ENCODE data around the gene VSIG10. TPM values are rescaled to one million over a fixed set of nuclear protein-coding genes. Genes with fewer than 3 reads are reported as not detected.

Gene VSIG10
- total RNA-seq, 1 donor from 2014 or later, result 45.1 TPM

DNA sequence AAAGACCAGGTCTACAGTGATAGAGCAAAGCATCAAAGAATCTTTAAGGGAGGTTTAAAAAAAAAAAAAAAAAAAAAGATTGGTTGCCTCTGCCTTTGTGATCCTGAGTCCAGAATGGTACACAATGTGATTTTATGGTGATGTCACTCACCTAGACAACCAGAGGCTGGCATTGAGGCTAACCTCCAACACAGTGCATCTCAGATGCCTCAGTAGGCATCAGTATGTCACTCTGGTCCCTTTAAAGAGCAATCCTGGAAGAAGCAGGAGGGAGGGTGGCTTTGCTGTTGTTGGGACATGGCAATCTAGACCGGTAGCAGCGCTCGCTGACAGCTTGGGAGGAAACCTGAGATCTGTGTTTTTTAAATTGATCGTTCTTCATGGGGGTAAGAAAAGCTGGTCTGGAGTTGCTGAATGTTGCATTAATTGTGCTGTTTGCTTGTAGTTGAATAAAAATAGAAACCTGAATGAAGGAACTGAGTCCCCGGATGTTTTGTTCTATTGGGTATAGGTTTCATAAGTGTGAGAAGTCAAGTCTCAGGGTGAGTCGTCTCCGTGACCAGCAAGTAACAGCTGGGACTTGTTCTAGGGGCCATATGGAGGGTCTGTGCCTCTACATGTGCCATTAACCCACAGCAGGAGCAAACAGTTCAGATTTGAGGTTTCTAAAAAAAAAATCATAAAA, 41.4 kb upstream of the VSIG10 start:
- DNase-seq (ENCODE audit: extremely low spot score, unreplicated experiment), result no peak
- H3K27ac Mint-ChIP-seq, result no peak overlapping the region
- no peak for TF ChIP-seq CTCF (conservative IDR thresholded peaks at IDR 0.05)
- no peak overlapping the region for H3K4me3 Mint-ChIP-seq
- H3K4me1 Mint-ChIP-seq (ENCODE audit: unreplicated experiment), result no peaks in the 10 kb centered on the region
- H3K36me3 Mint-ChIP-seq, result peaks cover 41% of the 10 kb centered on the region
- H3K27me3 Mint-ChIP-seq, result no peaks in the 10 kb centered on the region
- no peaks in the 10 kb centered on the region for H3K9me3 Mint-ChIP-seq

DNA sequence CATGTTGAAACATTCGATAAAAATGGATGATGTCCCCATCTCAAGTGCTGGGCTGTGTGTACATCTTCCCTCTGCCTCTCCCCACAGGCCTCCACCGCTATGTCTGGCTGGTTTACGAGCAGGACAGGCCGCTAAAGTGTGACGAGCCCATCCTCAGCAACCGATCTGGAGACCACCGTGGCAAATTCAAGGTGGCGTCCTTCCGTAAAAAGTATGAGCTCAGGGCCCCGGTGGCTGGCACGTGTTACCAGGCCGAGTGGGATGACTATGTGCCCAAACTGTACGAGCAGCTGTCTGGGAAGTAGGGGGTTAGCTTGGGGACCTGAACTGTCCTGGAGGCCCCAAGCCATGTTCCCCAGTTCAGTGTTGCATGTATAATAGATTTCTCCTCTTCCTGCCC, 40.7 kb upstream of the VSIG10 start:
- no peak for TF ChIP-seq CTCF (conservative IDR thresholded peaks at IDR 0.05)
- Mint-ChIP-seq H3K9me3 (no peaks in the 10 kb centered on the region), H3K36me3 (peaks cover 48% of the 10 kb centered on the region), H3K27ac (no peak overlapping the region), H3K4me3 (no peak overlapping the region), H3K27me3 (no peaks in the 10 kb centered on the region), H3K4me1 (ENCODE audit: unreplicated experiment) (peaks cover 3% of the 10 kb centered on the region)
- no peak for DNase-seq (ENCODE audit: extremely low spot score, unreplicated experiment)

- TF ChIP-seq CTCF (conservative IDR thresholded peaks at IDR 0.05), result no peak
- H3K27ac Mint-ChIP-seq, result no peak overlapping the region
- no peak for DNase-seq (ENCODE audit: extremely low spot score, unreplicated experiment)
- H3K4me3 Mint-ChIP-seq, result no peak overlapping the region
- H3K9me3 Mint-ChIP-seq, result no peaks in the 10 kb centered on the region
- peaks cover 43% of the 10 kb centered on the region for H3K36me3 Mint-ChIP-seq
- H3K4me1 Mint-ChIP-seq (ENCODE audit: unreplicated experiment), result peaks cover 17% of the 10 kb centered on the region
- H3K27me3 Mint-ChIP-seq, result no peaks in the 10 kb centered on the region
These were observed 37.0 kb upstream of the VSIG10 start for GRCh38 chr12:118140825-118141224.

GRCh38 chr12:118137148-118137678, 33.4 kb upstream of the VSIG10 start:
- H3K36me3 Mint-ChIP-seq, result peaks cover 22% of the 10 kb centered on the region
- no peak for DNase-seq (ENCODE audit: extremely low spot score, unreplicated experiment)
- H3K27me3 Mint-ChIP-seq, result no peaks in the 10 kb centered on the region
- H3K27ac Mint-ChIP-seq, result peak overlapping the region; percentile 70
- peaks cover 23% of the 10 kb centered on the region for H3K4me1 Mint-ChIP-seq (ENCODE audit: unreplicated experiment)
- TF ChIP-seq CTCF (conservative IDR thresholded peaks at IDR 0.05), result no peak
- no peaks in the 10 kb centered on the region for H3K9me3 Mint-ChIP-seq
- peak overlapping the region; percentile 90 for H3K4me3 Mint-ChIP-seq

- H3K27me3 Mint-ChIP-seq, result no peaks in the 10 kb centered on the region
- DNase-seq (ENCODE audit: extremely low spot score, unreplicated experiment), result no peak
- TF ChIP-seq CTCF (conservative IDR thresholded peaks at IDR 0.05), result no peak
- peak overlapping the region; percentile 90 for H3K4me3 Mint-ChIP-seq
- H3K27ac Mint-ChIP-seq, result peak overlapping the region; percentile 70
- peaks cover 29% of the 10 kb centered on the region for H3K4me1 Mint-ChIP-seq (ENCODE audit: unreplicated experiment)
- H3K36me3 Mint-ChIP-seq, result peaks cover 23% of the 10 kb centered on the region
- no peaks in the 10 kb centered on the region for H3K9me3 Mint-ChIP-seq
These were observed 32.8 kb upstream of the VSIG10 start for GRCh38 chr12:118136559-118137003.
